PC-9 (cell line): ENCODE measurements around the gene RSPRY1. TPM values are rescaled to one million over a fixed set of nuclear protein-coding genes. Genes with fewer than 3 reads are reported as not detected.

ENCODE experiments used
- BruUV-seq: library from RNA; stranded (reverse); fragments of 400-500 nt; replicated peaks from 2 replicates; lab custom pipeline; 2021; lab: Mats Ljungman, UMichigan
- CTCF ChIA-PET: fragments of 300-600 bp; sonication (Branson Sonifier 250); formaldehyde crosslinking; loops from one replicate; lab custom pipeline; 2022; ENCODE audit warnings: antibody characterized with exemption; lab: Charles Lee
- POLR2A ChIA-PET: fragments of 300-600 bp; sonication (Branson Sonifier 250); formaldehyde crosslinking; loops from one replicate; lab custom pipeline; 2022; ENCODE audit warnings: antibody characterized with exemption; ENCODE audit not compliant: unreplicated experiment; lab: Charles Lee
- DNase-seq, 2 experiments: peaks; one replicate each; pipeline versions ENCODE4 v3.0.0 to v3.0.0-alpha.2; 2015 to 2022; ENCODE audit warnings: mixed read lengths in 1 of 2
- H2AFZ ChIP-seq: fragments of 200-600 bp; sonication (generic); 2 replicates; pipeline ENCODE4 v1.8.1; 2017; ENCODE audit warnings: antibody characterized with exemption
- H3F3A ChIP-seq: fragments of 200-600 bp; sonication (generic); 2 replicates; pipeline ENCODE4 v1.8.1; 2017; ENCODE audit warnings: antibody characterized with exemption, mild to moderate bottlenecking, low read depth; ENCODE audit not compliant: insufficient read depth
- H3K27ac ChIP-seq: fragments of 200-600 bp; sonication (generic); 2 replicates; pipeline ENCODE4 v1.6.1; 2016; ENCODE audit warnings: mixed run types
- H3K27me3 ChIP-seq: fragments of 200-600 bp; sonication (generic); 2 replicates; pipeline ENCODE4 v1.6.1; 2016; ENCODE audit warnings: low read depth, mixed run types; ENCODE audit not compliant: insufficient read depth
- H3K36me3 ChIP-seq: fragments of 200-600 bp; sonication (generic); 2 replicates; pipeline ENCODE4 v1.6.1; 2016; ENCODE audit warnings: low read depth, mixed run types
- H3K4me1 ChIP-seq: fragments of 200-600 bp; sonication (generic); replicated peaks from 2 replicates; pipeline ENCODE4 v1.6.1; 2016; ENCODE audit warnings: mixed run types; ENCODE audit not compliant: insufficient read depth
- H3K4me2 ChIP-seq: fragments of 200-600 bp; sonication (generic); 2 replicates; pipeline ENCODE4 v1.6.1; 2017; ENCODE audit warnings: mixed run types
- H3K4me3 ChIP-seq: fragments of 200-600 bp; sonication (generic); 2 replicates; pipeline ENCODE4 v1.6.1; 2016; ENCODE audit warnings: mixed run types
- H3K79me2 ChIP-seq: fragments of 200-600 bp; sonication (generic); 2 replicates; pipeline ENCODE4 v1.6.1; 2017; ENCODE audit warnings: low read depth, mixed run types
- H3K9me2 ChIP-seq: fragments of 200-600 bp; sonication (generic); 2 replicates; pipeline ENCODE4 v1.8.1; 2017; ENCODE audit warnings: mild to moderate bottlenecking; ENCODE audit not compliant: insufficient read depth
- H3K9me3 ChIP-seq: fragments of 200-600 bp; sonication (generic); 2 replicates; pipeline ENCODE4 v1.8.1; 2016; ENCODE audit warnings: low read depth; ENCODE audit not compliant: insufficient read depth
- H4K20me1 ChIP-seq: fragments of 200-600 bp; sonication (generic); 2 replicates; pipeline ENCODE4 v1.8.1; 2017; ENCODE audit not compliant: insufficient read depth
- EZH2 ChIP-seq: fragments of 200-600 bp; sonication (generic); IDR thresholded peaks from 2 replicates; pipeline ENCODE4 v1.8.0; 2017; ENCODE audit warnings: antibody characterized with exemption, low read depth
- intact Hi-C: fragments of 100-400 bp; cut with micrococcal nuclease; formaldehyde crosslinking; loops from one replicate; pipeline ENCODE4 v1.10.0; 2022; ENCODE audit not compliant: unreplicated experiment
- total RNA-seq: library from RNA; stranded (reverse); gene quantifications from 2 replicates; pipeline ENCODE4 v1.2.3, GENCODE V29; 2021
- TF ChIP-seq, protein P1 (sequence below): fragments of 200-600 bp; sonication (generic); conservative IDR thresholded peaks from 2 replicates; pipeline ENCODE4 v1.6.1; 2017; ENCODE audit warnings: mixed run types, antibody characterized with exemption, mild to moderate bottlenecking, moderate library complexity

The RSPRY1 gene
- total RNA-seq, 1 experiment from 2014 or later = 26.3 TPM

DNA sequence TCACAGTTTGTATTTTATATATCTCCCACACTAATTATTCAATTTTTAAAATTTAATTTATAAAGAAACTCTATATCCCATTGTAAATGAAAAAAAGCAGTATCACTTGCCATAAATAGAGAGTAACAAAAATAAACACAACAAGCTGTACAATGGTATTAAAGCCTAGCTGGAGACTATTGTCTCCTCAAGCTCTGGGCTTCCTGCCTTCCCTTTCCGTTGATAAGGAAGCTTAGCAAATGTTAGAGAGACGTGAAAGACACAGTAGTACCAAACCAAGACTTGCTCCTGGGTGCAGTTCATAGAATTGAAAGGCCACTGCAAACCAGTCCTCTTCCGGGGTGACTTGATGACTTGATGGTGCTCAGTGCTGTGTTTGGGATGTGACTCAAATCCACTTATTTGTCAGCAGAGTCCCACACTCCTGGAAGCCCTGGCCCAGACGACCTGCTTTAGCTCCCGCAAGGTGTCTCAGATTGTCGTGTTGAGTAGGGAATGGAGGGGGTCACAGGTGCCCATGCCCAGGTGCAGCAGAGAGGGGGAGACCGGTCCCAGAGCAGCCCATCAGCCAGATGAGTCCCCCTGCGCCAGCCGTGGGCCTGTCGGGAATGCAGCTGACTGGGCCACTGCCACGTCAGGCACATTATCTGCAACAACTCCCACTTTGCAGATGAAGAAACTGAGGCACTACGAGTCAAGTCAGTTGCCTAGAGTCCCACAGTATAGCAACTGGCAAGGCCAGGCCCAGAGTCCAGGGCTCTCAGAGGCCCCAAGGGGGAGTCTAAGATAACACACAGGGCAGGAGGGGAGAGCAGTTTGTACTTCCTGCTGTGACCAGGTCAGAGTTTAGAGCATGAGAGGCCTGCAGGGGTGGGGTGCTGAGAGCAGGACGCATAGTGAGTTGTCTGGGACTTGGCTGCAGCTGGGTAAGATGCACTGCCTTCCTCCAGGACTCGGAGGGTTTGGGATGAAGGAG is 40.8 kb upstream of the RSPRY1 start:
- Histone ChIP-seq H3K27ac (no peak overlapping the region), H3K4me3 (no peak overlapping the region), H3K27me3 (no peaks in the 10 kb centered on the region), H3K9me2 (no peaks in the 10 kb centered on the region), H3K79me2 (no peaks in the 10 kb centered on the region), H3F3A (peaks cover 3% of the 10 kb centered on the region; the same call in 1 of the 2 replicates), H3K4me1 (no peaks in the 10 kb centered on the region), H4K20me1 (no peaks in the 10 kb centered on the region), H3K9me3 (no peaks in the 10 kb centered on the region), H3K4me2 (no peak overlapping the region), H2AFZ (no peak overlapping the region), H3K36me3 (no peaks in the 10 kb centered on the region)
- BruUV-seq = no TSS peak
- TF ChIP-seq, protein P1, sequence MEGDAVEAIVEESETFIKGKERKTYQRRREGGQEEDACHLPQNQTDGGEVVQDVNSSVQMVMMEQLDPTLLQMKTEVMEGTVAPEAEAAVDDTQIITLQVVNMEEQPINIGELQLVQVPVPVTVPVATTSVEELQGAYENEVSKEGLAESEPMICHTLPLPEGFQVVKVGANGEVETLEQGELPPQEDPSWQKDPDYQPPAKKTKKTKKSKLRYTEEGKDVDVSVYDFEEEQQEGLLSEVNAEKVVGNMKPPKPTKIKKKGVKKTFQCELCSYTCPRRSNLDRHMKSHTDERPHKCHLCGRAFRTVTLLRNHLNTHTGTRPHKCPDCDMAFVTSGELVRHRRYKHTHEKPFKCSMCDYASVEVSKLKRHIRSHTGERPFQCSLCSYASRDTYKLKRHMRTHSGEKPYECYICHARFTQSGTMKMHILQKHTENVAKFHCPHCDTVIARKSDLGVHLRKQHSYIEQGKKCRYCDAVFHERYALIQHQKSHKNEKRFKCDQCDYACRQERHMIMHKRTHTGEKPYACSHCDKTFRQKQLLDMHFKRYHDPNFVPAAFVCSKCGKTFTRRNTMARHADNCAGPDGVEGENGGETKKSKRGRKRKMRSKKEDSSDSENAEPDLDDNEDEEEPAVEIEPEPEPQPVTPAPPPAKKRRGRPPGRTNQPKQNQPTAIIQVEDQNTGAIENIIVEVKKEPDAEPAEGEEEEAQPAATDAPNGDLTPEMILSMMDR = no peak
- TF ChIP-seq EZH2 = no peak
- ChIA-PET POLR2A (interaction anchor here (0.6 kb wide), 1 partner anchor 25 kb away, joined by 11 read pairs; no protein-coding TSS in a partner anchor), CTCF (no interaction called here)
- DNase-seq = no peak
- intact Hi-C loops = no loop called here

DNA sequence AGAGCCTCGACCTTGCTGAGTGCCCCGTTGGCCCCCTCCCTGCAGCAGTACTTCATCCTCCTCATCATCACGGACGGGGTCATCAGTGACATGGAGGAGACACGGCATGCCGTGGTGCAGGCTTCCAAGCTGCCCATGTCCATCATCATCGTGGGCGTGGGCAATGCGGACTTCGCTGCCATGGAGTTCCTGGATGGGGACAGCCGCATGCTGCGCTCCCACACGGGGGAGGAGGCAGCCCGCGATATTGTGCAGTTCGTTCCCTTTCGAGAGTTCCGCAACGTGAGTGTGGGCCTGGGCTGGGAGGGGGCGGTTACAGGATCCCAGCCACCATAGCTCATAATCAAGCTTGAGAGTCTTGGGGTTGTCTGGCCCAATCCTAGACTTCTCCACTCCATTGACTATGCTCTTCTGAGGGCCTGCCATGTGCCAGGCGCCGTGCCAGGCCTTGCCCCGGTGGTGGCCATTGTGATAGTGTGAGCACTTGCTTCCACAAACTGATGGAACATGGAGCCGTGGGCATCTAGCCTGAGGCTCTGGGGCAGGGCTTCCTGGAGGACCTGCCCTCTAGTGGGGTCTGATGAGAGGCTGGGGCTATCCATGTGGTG is 40.0 kb upstream of the RSPRY1 start:
- ChIA-PET CTCF (no interaction called here), POLR2A (no interaction called here)
- Histone ChIP-seq H3F3A (peaks cover 3% of the 10 kb centered on the region; the same call in 1 of the 2 replicates), H3K79me2 (no peaks in the 10 kb centered on the region), H2AFZ (no peak overlapping the region), H4K20me1 (no peaks in the 10 kb centered on the region), H3K27me3 (no peaks in the 10 kb centered on the region), H3K9me3 (no peaks in the 10 kb centered on the region), H3K36me3 (no peaks in the 10 kb centered on the region), H3K4me3 (no peak overlapping the region), H3K4me1 (no peaks in the 10 kb centered on the region), H3K27ac (no peak overlapping the region), H3K4me2 (no peak overlapping the region), H3K9me2 (no peaks in the 10 kb centered on the region)
- TF ChIP-seq, protein P1 = no peak
- no peak for TF ChIP-seq EZH2
- no TSS peak for BruUV-seq
- intact Hi-C loops = no loop called here
- DNase-seq = no peak

DNA sequence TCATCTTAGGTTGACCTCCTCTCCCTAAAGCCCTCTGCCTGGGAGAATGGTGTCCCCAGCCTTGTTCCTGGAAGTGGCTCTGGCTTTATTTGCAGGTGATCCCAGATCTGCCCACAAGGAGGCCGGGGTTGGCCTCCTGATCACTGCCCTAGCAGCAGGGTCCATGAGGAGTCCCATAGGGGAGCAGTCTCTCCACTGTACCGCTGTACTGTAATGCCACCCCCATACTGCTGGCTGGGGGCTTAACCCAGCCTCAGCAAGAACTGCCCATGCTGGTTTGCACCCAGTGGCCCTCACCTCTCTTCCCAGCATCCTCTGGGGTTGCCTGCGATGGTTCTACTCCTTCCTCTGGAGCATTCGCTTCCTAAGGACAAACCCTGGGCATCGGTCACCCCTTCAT is 39.4 kb upstream of the RSPRY1 start:
- ChIA-PET CTCF (no interaction called here), POLR2A (no interaction called here)
- no peak overlapping the region for H3K4me3 ChIP-seq
- no TSS peak for BruUV-seq
- H3K27me3 ChIP-seq = no peaks in the 10 kb centered on the region
- no peak overlapping the region for H3K4me2 ChIP-seq
- H3K79me2 ChIP-seq = no peaks in the 10 kb centered on the region
- no peak overlapping the region for H2AFZ ChIP-seq
- no peaks in the 10 kb centered on the region for H4K20me1 ChIP-seq
- no peak for DNase-seq
- H3K4me1 ChIP-seq = no peaks in the 10 kb centered on the region
- intact Hi-C loops = no loop called here
- H3F3A ChIP-seq = peaks cover 3% of the 10 kb centered on the region; the same call in 1 of the 2 replicates
- H3K36me3 ChIP-seq = no peaks in the 10 kb centered on the region
- no peaks in the 10 kb centered on the region for H3K9me3 ChIP-seq
- H3K9me2 ChIP-seq = no peaks in the 10 kb centered on the region
- no peak for TF ChIP-seq EZH2
- TF ChIP-seq, protein P1 = peak; percentile 43
- no peak overlapping the region for H3K27ac ChIP-seq
